Dedifferentiated amniotic fluid mesenchymal stem cell (primary cell): Measurements from ENCODE around the gene COL9A2.

Experiments
- DNase-seq: peaks from one replicate; pipeline ENCODE4 v3.0.0-alpha.2; 2016; ENCODE audit errors: extremely low spot score

COL9A2 gene

GRCh38 chr1:40258445-40258769, 58.7 kb downstream of the COL9A2 start:
- DNase-seq, result no peak

- DNase-seq, result peak; percentile 98
Observed at GRCh38 chr1:40257688-40258444, 59.2 kb downstream of the COL9A2 start, which contains the start of gene ZMPSTE24. Gene ZMPSTE24 (plus strand): TSS chr1:40258236. CDS start chr1:40258272, 36 bp downstream.

DNA sequence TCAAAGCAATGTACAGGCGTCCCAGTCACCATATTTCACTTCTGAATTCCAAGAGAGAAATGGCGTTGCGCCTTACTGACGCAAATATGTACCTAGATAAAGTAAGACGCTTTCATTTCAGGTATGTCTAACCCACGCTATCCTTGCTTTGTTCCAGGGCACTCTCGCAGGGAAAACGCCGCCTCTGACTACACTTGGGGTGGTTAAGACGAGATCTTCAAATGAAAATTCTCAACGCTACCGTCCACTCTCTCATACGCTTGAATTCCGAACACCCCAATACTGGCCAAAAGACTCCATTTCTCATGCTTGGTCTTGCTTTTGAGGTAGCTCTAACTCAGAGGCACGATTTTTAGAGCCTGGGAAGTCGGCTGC, 59.8 kb downstream of the COL9A2 start:
- peak; percentile 25 for DNase-seq

GRCh38 chr1:40256401-40257084, 60.5 kb downstream of the COL9A2 start:
- no peak for DNase-seq

DNA sequence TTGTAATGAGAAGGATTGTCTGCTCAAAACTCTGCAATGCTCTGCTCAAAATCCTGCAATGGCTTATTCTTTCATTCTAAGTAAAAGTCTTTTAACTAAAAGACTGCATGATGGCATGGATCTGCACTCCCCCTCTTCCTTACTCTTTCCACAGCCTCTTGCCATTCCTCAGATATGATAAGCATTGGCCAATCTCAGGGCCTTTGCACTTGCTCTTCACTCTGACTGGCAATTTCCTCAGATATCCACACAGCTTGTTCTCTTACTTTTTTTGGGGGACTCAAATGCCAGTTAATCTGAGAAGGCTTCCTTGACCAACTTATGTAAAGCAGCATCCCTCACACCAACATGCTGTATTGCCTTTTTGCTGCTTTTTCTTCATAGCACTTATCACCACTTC, 61.9 kb downstream of the COL9A2 start:
- DNase-seq, result no peak

DNA sequence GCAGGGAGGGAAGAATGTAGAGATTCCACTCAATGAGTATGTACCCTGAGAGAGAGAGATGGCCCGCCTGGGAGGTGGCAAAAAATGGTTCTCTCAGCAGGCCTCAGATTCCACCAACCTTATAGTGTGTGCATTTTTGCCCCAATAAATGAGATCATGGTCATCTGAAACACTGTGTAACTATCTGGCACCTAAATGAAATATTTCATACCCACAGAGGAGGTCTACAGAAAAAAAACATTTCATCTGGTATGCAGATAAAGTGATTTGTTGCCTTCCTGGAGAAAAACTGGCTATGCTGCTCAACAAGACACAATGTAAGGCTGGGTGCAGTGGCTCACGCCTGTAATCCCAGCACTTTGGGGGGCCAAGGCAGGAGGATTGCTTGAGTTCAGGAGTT, 64.5 kb downstream of the COL9A2 start:
- no peak for DNase-seq

GRCh38 chr1:40251456-40251855, 65.6 kb downstream of the COL9A2 start:
- no peak for DNase-seq
